Activated CD4-positive, alpha-beta T cell treated with anti-CD3 and anti-CD28 coated beads, Interleukin-2, amount 50 U/mL, for 4 hours (primary cell): Measurements from ENCODE around the gene ADGRG1.

Experiments used
- DNase-seq, 2 experiments: peaks; one replicate each; pipeline ENCODE4 v3.0.0-alpha.2; 2020

ADGRG1 gene

GRCh38 chr16:57620335-57621231, 7.8 kb upstream of the ADGRG1 start:
- DNase-seq, result no peak

GRCh38 chr16:57621521-57622271, 6.7 kb upstream of the ADGRG1 start:
- no peak for DNase-seq

GRCh38 chr16:57622361-57623250, 5.8 kb upstream of the ADGRG1 start:
- no peak for DNase-seq

- no peak for DNase-seq
These were observed 5.0 kb upstream of the ADGRG1 start for GRCh38 chr16:57623251-57624043.

GRCh38 chr16:57624044-57624688, 4.3 kb upstream of the ADGRG1 start:
- no peak for DNase-seq

GRCh38 chr16:57624806-57625500, 3.5 kb upstream of the ADGRG1 start:
- no peak for DNase-seq

- DNase-seq, result no peak
These were observed 1.8 kb upstream of the ADGRG1 start for GRCh38 chr16:57626420-57627170.

GRCh38 chr16:57627184-57627871, 1.1 kb upstream of the ADGRG1 start:
- no peak for DNase-seq

- no peak for DNase-seq
These were observed 408 bp downstream of the ADGRG1 start for GRCh38 chr16:57628783-57629293.

- DNase-seq, result no peak
These were observed 1.3 kb downstream of the ADGRG1 start for GRCh38 chr16:57629516-57630406.

- no peak for DNase-seq
These were observed 2.0 kb downstream of the ADGRG1 start for GRCh38 chr16:57630407-57630797.

GRCh38 chr16:57630931-57631845, 2.8 kb downstream of the ADGRG1 start:
- no peak for DNase-seq

GRCh38 chr16:57632568-57632967, 4.1 kb downstream of the ADGRG1 start:
- DNase-seq, result no peak

GRCh38 chr16:57633383-57634064, 5.1 kb downstream of the ADGRG1 start:
- DNase-seq, result no peak

- no peak for DNase-seq
These were observed 5.7 kb downstream of the ADGRG1 start for GRCh38 chr16:57634171-57634570.

- no peak for DNase-seq
These were observed 7.1 kb downstream of the ADGRG1 start for GRCh38 chr16:57635266-57636097.
